GM23338 (cell line): ENCODE results near the gene IMMP2L. TPM values are rescaled to one million over a fixed set of nuclear protein-coding genes. Genes with fewer than 3 reads are reported as not detected.

Experiments
- ATAC-seq: fragments of 200-7000 bp; cut with Tn5 transposase; 3 replicates; pipeline ENCODE4 v1.9.1; 2020
- DNase-seq: peaks from one replicate; pipeline ENCODE4 v3.0.0-alpha.2; 2015; ENCODE audit warnings: low spot score
- H2AFZ ChIP-seq: fragments of 200-600 bp; sonication (generic); 2 replicates; pipeline ENCODE4 v1.8.0; 2016; ENCODE audit warnings: antibody characterized with exemption, mild to moderate bottlenecking, moderate library complexity
- H3F3A ChIP-seq: fragments of 200-600 bp; sonication (generic); replicated peaks from 2 replicates; pipeline ENCODE4 v1.8.0; 2017; ENCODE audit warnings: antibody characterized with exemption, mixed run types, low read depth
- H3K27ac ChIP-seq: fragments of 200-600 bp; sonication (generic); 2 replicates; pipeline ENCODE4 v1.6.1; 2016; ENCODE audit warnings: low read depth
- H3K27me3 ChIP-seq: fragments of 200-600 bp; sonication (generic); 2 replicates; pipeline ENCODE4 v1.8.0; 2016; ENCODE audit warnings: mild to moderate bottlenecking, mixed run types, moderate library complexity; ENCODE audit not compliant: insufficient read depth
- H3K36me3 ChIP-seq: fragments of 200-600 bp; sonication (generic); 2 replicates; pipeline ENCODE4 v1.8.0; 2016; ENCODE audit warnings: mild to moderate bottlenecking; ENCODE audit not compliant: insufficient read depth
- H3K4me1 ChIP-seq: fragments of 200-600 bp; sonication (generic); 2 replicates; pipeline ENCODE4 v1.8.0; 2016; ENCODE audit warnings: mild to moderate bottlenecking, moderate library complexity; ENCODE audit not compliant: insufficient read depth
- H3K4me2 ChIP-seq: fragments of 200-600 bp; sonication (generic); 2 replicates; pipeline ENCODE4 v1.7.1; 2017; ENCODE audit warnings: mixed run types
- H3K4me3 ChIP-seq: fragments of 200-600 bp; sonication (generic); 2 replicates; pipeline ENCODE4 v1.6.1; 2016; ENCODE audit warnings: mixed run types
- H3K79me2 ChIP-seq: fragments of 200-600 bp; sonication (generic); replicated peaks from 2 replicates; pipeline ENCODE4 v1.8.0; 2017; ENCODE audit warnings: mild to moderate bottlenecking; ENCODE audit not compliant: insufficient read depth
- H3K9me2 ChIP-seq: fragments of 200-600 bp; sonication (generic); 2 replicates; pipeline ENCODE4 v1.8.0; 2017; ENCODE audit not compliant: insufficient read depth
- H4K20me1 ChIP-seq: fragments of 200-600 bp; sonication (generic); replicated peaks from 2 replicates; pipeline ENCODE4 v1.8.0; 2017; ENCODE audit warnings: mild to moderate bottlenecking; ENCODE audit not compliant: insufficient read depth
- H3K27ac Mint-ChIP-seq: 2 replicates; pipeline ENCODE4 v1.8.0; 2020; ENCODE audit warnings: inconsistent platforms, mild to moderate bottlenecking, moderate library complexity, mixed read lengths
- H3K27me3 Mint-ChIP-seq: 3 replicates; pipeline ENCODE4 v1.8.0; 2022; ENCODE audit warnings: low read depth, mild to moderate bottlenecking, moderate library complexity, mixed read lengths, inconsistent platforms; ENCODE audit not compliant: insufficient read depth, poor library complexity
- H3K36me3 Mint-ChIP-seq: 3 replicates; pipeline ENCODE4 v1.8.0; 2021; ENCODE audit warnings: low read depth, mild to moderate bottlenecking, inconsistent platforms, moderate library complexity, mixed read lengths
- H3K4me1 Mint-ChIP-seq: 3 replicates; pipeline ENCODE4 v1.8.0; 2020; ENCODE audit warnings: mild to moderate bottlenecking, inconsistent platforms, mixed read lengths
- H3K4me3 Mint-ChIP-seq: 3 replicates; pipeline ENCODE4 v1.8.0; 2021; ENCODE audit warnings: moderate library complexity, mild to moderate bottlenecking, inconsistent platforms, mixed read lengths
- H3K9me3 Mint-ChIP-seq: 3 replicates; pipeline ENCODE4 v1.8.0; 2020; ENCODE audit warnings: moderate library complexity, mild to moderate bottlenecking, inconsistent platforms, mixed read lengths
- CREB1 ChIP-seq: fragments of 250-450 bp; sonication (Bioruptor Pico); IDR thresholded peaks from 2 replicates; pipeline ENCODE4 v1.5.0; 2020; ENCODE audit warnings: low read depth, mild to moderate bottlenecking, moderate library complexity
- EZH2 ChIP-seq: fragments of 200-600 bp; sonication (generic); IDR thresholded peaks from one replicate; pipeline ENCODE4 v1.8.0; 2017; ENCODE audit warnings: antibody characterized with exemption, mild to moderate bottlenecking, low read depth; ENCODE audit not compliant: unreplicated experiment
- EZH2phosphoT487 ChIP-seq: fragments of 200-600 bp; sonication (generic); IDR thresholded peaks from one replicate; pipeline ENCODE4 v1.8.1; 2018; ENCODE audit warnings: antibody characterized with exemption; ENCODE audit not compliant: unreplicated experiment
- JUNB ChIP-seq: IDR thresholded peaks from one replicate; pipeline ENCODE4 v1.6.1; 2016; ENCODE audit warnings: antibody characterized with exemption; ENCODE audit not compliant: unreplicated experiment
- NANOG ChIP-seq: IDR thresholded peaks from 2 replicates; pipeline ENCODE4 v1.6.1; 2016; ENCODE audit warnings: antibody characterized with exemption, borderline replicate concordance
- POLR2AphosphoS5 ChIP-seq: IDR thresholded peaks from 2 replicates; pipeline ENCODE4 v1.6.1; 2016; ENCODE audit warnings: antibody characterized with exemption, low read depth
- STAT1 ChIP-seq: IDR thresholded peaks from one replicate; pipeline ENCODE4 v1.6.1; 2016; ENCODE audit warnings: antibody characterized with exemption; ENCODE audit not compliant: unreplicated experiment
- ZNF114 ChIP-seq: fragments of 250-450 bp; sonication (Bioruptor Pico); IDR thresholded peaks from 2 replicates; pipeline ENCODE4 v1.5.0; 2020; ENCODE audit warnings: mild to moderate bottlenecking, moderate library complexity
- ZNF331 ChIP-seq: fragments of 250-450 bp; sonication (Bioruptor Pico); IDR thresholded peaks from 2 replicates; pipeline ENCODE4 v1.5.0; 2020; ENCODE audit warnings: low read depth, mild to moderate bottlenecking, moderate library complexity
- polyA plus RNA-seq: library from polyadenylated mRNA; unstranded; fragments of >200 nt; fragmentation: Nextera tagmentation; extraction: Ambion mirVana; gene quantifications from 2 replicates; pipeline ENCODE4 v1.2.1, GENCODE V29; 2016
- total RNA-seq: library from RNA; depleted of rRNA; stranded (reverse); fragments of >200 nt; shearing (Covaris generic); gene quantifications from 2 replicates; pipeline ENCODE4 v1.2.3, GENCODE V29; 2014
- TF ChIP-seq, protein P1 (sequence below): fragments of 250-450 bp; sonication (Bioruptor Pico); IDR thresholded peaks from 2 replicates; pipeline ENCODE4 v1.5.0; 2020; ENCODE audit warnings: mild to moderate bottlenecking, moderate library complexity
- TF ChIP-seq, protein P2 (sequence below), 2 experiments: fragments of 200-600 bp in 1 of 2; sonication (generic) in 1 of 2; conservative IDR thresholded peaks; 2 replicates each; pipeline versions ENCODE4 v1.5.1 to v1.6.1; 2016 to 2017; ENCODE audit warnings: antibody characterized with exemption in 2 of 2, low read depth in 2 of 2, mild to moderate bottlenecking in 2 of 2, moderate library complexity in 1 of 2
- TF ChIP-seq, protein P3 (sequence below): IDR thresholded peaks from 2 replicates; pipeline ENCODE4 v1.6.1; 2016; ENCODE audit warnings: antibody characterized with exemption
- TF ChIP-seq, protein P4 (sequence below): IDR thresholded peaks from one replicate; pipeline ENCODE4 v1.6.1; 2018; ENCODE audit warnings: antibody characterized with exemption; ENCODE audit not compliant: unreplicated experiment

IMMP2L gene
- total and polyA plus RNA-seq, 2 experiments from 2014 or later: 7.3 to 14.0 TPM

DNA sequence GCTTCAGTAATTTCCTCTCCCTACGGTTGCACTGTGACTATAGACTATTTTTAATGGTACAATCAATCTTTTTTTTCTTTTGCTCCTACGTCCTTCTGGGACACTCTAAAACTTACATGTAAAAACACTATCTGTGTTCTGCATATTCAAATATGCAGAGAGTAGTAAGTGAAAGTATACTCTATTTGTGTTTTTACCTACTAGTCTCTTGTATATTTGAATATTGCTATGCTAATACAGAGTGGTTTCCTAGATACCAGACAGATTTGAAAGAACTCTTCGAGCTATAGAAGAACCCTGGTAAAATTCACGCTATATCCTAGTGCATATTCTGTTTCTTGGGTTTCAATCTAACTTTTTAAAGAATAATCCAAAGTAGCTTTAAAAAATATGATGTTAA is 672.2 kb downstream of the IMMP2L start:
- no peaks in the 10 kb centered on the region; the same call in 1 of the 2 replicates for H3K9me2 ChIP-seq
- 0 out of 2 replicates have a peak, but pooled peaks cover 3% of the 10 kb centered on the region for H3K4me1 ChIP-seq
- H3K4me3 ChIP-seq: no peak overlapping the region
- no peaks in the 10 kb centered on the region for H3K79me2 ChIP-seq
- ATAC-seq (no peak), DNase-seq (no peak)
- Mint-ChIP-seq H3K27ac (no peak overlapping the region; the same call in 1 of the 2 replicates), H3K27me3 (no peaks in the 10 kb centered on the region), H3K9me3 (no peaks in the 10 kb centered on the region), H3K4me3 (no peak overlapping the region), H3K36me3 (no peaks in the 10 kb centered on the region), H3K4me1 (peaks cover 8% of the 10 kb centered on the region; the same call in 2 of the 3 replicates)
- no peak overlapping the region for H2AFZ ChIP-seq
- H3K27me3 ChIP-seq: no peaks in the 10 kb centered on the region
- no peak overlapping the region for H3K27ac ChIP-seq
- TF ChIP-seq NANOG: no peak
- TF ChIP-seq, protein P1, sequence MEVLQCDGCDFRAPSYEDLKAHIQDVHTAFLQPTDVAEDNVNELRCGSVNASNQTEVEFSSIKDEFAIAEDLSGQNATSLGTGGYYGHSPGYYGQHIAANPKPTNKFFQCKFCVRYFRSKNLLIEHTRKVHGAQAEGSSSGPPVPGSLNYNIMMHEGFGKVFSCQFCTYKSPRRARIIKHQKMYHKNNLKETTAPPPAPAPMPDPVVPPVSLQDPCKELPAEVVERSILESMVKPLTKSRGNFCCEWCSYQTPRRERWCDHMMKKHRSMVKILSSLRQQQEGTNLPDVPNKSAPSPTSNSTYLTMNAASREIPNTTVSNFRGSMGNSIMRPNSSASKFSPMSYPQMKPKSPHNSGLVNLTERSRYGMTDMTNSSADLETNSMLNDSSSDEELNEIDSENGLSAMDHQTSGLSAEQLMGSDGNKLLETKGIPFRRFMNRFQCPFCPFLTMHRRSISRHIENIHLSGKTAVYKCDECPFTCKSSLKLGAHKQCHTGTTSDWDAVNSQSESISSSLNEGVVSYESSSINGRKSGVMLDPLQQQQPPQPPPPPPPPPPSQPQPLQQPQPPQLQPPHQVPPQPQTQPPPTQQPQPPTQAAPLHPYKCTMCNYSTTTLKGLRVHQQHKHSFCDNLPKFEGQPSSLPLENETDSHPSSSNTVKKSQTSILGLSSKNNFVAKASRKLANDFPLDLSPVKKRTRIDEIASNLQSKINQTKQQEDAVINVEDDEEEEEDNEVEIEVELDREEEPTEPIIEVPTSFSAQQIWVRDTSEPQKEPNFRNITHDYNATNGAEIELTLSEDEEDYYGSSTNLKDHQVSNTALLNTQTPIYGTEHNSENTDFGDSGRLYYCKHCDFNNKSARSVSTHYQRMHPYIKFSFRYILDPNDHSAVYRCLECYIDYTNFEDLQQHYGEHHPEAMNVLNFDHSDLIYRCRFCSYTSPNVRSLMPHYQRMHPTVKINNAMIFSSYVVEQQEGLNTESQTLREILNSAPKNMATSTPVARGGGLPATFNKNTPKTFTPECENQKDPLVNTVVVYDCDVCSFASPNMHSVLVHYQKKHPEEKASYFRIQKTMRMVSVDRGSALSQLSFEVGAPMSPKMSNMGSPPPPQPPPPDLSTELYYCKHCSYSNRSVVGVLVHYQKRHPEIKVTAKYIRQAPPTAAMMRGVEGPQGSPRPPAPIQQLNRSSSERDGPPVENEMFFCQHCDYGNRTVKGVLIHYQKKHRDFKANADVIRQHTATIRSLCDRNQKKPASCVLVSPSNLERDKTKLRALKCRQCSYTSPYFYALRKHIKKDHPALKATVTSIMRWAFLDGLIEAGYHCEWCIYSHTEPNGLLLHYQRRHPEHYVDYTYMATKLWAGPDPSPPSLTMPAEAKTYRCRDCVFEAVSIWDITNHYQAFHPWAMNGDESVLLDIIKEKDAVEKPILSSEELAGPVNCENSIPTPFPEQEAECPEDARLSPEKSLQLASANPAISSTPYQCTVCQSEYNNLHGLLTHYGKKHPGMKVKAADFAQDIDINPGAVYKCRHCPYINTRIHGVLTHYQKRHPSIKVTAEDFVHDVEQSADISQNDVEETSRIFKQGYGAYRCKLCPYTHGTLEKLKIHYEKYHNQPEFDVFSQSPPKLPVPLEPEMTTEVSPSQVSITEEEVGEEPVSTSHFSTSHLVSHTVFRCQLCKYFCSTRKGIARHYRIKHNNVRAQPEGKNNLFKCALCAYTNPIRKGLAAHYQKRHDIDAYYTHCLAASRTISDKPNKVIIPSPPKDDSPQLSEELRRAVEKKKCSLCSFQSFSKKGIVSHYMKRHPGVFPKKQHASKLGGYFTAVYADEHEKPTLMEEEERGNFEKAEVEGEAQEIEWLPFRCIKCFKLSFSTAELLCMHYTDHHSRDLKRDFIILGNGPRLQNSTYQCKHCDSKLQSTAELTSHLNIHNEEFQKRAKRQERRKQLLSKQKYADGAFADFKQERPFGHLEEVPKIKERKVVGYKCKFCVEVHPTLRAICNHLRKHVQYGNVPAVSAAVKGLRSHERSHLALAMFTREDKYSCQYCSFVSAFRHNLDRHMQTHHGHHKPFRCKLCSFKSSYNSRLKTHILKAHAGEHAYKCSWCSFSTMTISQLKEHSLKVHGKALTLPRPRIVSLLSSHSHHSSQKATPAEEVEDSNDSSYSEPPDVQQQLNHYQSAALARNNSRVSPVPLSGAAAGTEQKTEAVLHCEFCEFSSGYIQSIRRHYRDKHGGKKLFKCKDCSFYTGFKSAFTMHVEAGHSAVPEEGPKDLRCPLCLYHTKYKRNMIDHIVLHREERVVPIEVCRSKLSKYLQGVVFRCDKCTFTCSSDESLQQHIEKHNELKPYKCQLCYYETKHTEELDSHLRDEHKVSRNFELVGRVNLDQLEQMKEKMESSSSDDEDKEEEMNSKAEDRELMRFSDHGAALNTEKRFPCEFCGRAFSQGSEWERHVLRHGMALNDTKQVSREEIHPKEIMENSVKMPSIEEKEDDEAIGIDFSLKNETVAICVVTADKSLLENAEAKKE (CRISPR knock-in tag): no peak
- TF ChIP-seq ZNF114 (CRISPR knock-in tag): no peak
- no peak for TF ChIP-seq CREB1 (CRISPR knock-in tag)
- TF ChIP-seq, protein P2, sequence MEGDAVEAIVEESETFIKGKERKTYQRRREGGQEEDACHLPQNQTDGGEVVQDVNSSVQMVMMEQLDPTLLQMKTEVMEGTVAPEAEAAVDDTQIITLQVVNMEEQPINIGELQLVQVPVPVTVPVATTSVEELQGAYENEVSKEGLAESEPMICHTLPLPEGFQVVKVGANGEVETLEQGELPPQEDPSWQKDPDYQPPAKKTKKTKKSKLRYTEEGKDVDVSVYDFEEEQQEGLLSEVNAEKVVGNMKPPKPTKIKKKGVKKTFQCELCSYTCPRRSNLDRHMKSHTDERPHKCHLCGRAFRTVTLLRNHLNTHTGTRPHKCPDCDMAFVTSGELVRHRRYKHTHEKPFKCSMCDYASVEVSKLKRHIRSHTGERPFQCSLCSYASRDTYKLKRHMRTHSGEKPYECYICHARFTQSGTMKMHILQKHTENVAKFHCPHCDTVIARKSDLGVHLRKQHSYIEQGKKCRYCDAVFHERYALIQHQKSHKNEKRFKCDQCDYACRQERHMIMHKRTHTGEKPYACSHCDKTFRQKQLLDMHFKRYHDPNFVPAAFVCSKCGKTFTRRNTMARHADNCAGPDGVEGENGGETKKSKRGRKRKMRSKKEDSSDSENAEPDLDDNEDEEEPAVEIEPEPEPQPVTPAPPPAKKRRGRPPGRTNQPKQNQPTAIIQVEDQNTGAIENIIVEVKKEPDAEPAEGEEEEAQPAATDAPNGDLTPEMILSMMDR (conservative IDR thresholded peaks at IDR 0.05; ENCODE audit: low read depth in 2 of 2): no peak
- TF ChIP-seq, protein P3, sequence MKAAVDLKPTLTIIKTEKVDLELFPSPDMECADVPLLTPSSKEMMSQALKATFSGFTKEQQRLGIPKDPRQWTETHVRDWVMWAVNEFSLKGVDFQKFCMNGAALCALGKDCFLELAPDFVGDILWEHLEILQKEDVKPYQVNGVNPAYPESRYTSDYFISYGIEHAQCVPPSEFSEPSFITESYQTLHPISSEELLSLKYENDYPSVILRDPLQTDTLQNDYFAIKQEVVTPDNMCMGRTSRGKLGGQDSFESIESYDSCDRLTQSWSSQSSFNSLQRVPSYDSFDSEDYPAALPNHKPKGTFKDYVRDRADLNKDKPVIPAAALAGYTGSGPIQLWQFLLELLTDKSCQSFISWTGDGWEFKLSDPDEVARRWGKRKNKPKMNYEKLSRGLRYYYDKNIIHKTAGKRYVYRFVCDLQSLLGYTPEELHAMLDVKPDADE: no peak
- no peak for TF ChIP-seq STAT1
- TF ChIP-seq, protein P4, sequence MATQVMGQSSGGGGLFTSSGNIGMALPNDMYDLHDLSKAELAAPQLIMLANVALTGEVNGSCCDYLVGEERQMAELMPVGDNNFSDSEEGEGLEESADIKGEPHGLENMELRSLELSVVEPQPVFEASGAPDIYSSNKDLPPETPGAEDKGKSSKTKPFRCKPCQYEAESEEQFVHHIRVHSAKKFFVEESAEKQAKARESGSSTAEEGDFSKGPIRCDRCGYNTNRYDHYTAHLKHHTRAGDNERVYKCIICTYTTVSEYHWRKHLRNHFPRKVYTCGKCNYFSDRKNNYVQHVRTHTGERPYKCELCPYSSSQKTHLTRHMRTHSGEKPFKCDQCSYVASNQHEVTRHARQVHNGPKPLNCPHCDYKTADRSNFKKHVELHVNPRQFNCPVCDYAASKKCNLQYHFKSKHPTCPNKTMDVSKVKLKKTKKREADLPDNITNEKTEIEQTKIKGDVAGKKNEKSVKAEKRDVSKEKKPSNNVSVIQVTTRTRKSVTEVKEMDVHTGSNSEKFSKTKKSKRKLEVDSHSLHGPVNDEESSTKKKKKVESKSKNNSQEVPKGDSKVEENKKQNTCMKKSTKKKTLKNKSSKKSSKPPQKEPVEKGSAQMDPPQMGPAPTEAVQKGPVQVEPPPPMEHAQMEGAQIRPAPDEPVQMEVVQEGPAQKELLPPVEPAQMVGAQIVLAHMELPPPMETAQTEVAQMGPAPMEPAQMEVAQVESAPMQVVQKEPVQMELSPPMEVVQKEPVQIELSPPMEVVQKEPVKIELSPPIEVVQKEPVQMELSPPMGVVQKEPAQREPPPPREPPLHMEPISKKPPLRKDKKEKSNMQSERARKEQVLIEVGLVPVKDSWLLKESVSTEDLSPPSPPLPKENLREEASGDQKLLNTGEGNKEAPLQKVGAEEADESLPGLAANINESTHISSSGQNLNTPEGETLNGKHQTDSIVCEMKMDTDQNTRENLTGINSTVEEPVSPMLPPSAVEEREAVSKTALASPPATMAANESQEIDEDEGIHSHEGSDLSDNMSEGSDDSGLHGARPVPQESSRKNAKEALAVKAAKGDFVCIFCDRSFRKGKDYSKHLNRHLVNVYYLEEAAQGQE: no peak
- no peak for TF ChIP-seq POLR2AphosphoS5
- TF ChIP-seq EZH2: no peak
- TF ChIP-seq ZNF331 (CRISPR knock-in tag): no peak
- no peak for TF ChIP-seq JUNB
- TF ChIP-seq EZH2phosphoT487: no peak
- H3F3A ChIP-seq: no peaks in the 10 kb centered on the region
- no peak overlapping the region for H3K4me2 ChIP-seq
- no peaks in the 10 kb centered on the region for H3K36me3 ChIP-seq
- no peaks in the 10 kb centered on the region for H4K20me1 ChIP-seq
